Activated CD4-positive, alpha-beta T cell treated with anti-CD3 and anti-CD28 coated beads for 24 hours (primary cell): Measurements from ENCODE around the gene EVA1A.

Experiments used
- DNase-seq, 2 donors: peaks; one replicate each; pipeline ENCODE4 v3.0.0-alpha.2; 2020; ENCODE audit warnings: low read depth in 2 of 2

The EVA1A gene

GRCh38 chr2:75560768-75561565 lies at the start of gene EVA1A:
Gene EVA1A, minus strand, starts transcription at chr2:75560939. Its CDS starts 42,799 bp downstream, at chr2:75518140.
- no peak for DNase-seq

- no peak for DNase-seq
Observed at GRCh38 chr2:75609937-75610508, 49.3 kb upstream of the EVA1A start.

GRCh38 chr2:75609334-75609689 lies 48.6 kb upstream of the EVA1A start:
- DNase-seq, result no peak

- peak; percentile 21 to 45 for DNase-seq
Observed at GRCh38 chr2:75608684-75609333, 48.1 kb upstream of the EVA1A start.

GRCh38 chr2:75607988-75608683 lies 47.4 kb upstream of the EVA1A start:
- DNase-seq, result no peak

GRCh38 chr2:75607400-75607798 lies 46.7 kb upstream of the EVA1A start:
- no peak for DNase-seq

- DNase-seq, result no peak
Observed at GRCh38 chr2:75606761-75607399, 46.1 kb upstream of the EVA1A start.

- DNase-seq, result no peak
Observed at GRCh38 chr2:75605770-75606529, 45.2 kb upstream of the EVA1A start.

- no peak for DNase-seq
Observed at GRCh38 chr2:75604484-75604883, 43.7 kb upstream of the EVA1A start.

- no peak for DNase-seq
Observed at GRCh38 chr2:75603477-75603876, 42.7 kb upstream of the EVA1A start.

- DNase-seq, result no peak
Observed at GRCh38 chr2:75602724-75603342, 42.1 kb upstream of the EVA1A start.

GRCh38 chr2:75600461-75601011 lies 39.8 kb upstream of the EVA1A start:
- no peak for DNase-seq

GRCh38 chr2:75598589-75599155 lies 37.9 kb upstream of the EVA1A start:
- DNase-seq, result no peak

- DNase-seq, result no peak
Observed at GRCh38 chr2:75597949-75598348, 37.2 kb upstream of the EVA1A start.

GRCh38 chr2:75596784-75597183 lies 36.0 kb upstream of the EVA1A start:
- no peak for DNase-seq

- DNase-seq, result no peak
Observed at GRCh38 chr2:75595541-75596395, 35.0 kb upstream of the EVA1A start.

- DNase-seq, result no peak
Observed at GRCh38 chr2:75594596-75594995, 33.9 kb upstream of the EVA1A start.

- DNase-seq, result no peak
Observed at GRCh38 chr2:75592888-75593287, 32.1 kb upstream of the EVA1A start.

GRCh38 chr2:75592030-75592429 lies 31.3 kb upstream of the EVA1A start:
- DNase-seq, result no peak
